OCI-LY7 (cell line): Measurements from ENCODE around the gene CORO2B.

Experiments
- EZH2phosphoT487 ChIP-seq: fragments of 200-600 bp; sonication (generic); IDR thresholded peaks from 2 replicates; pipeline ENCODE4 v1.6.1; 2018; ENCODE audit warnings: low read depth, borderline replicate concordance, mild to moderate bottlenecking, mixed run types, antibody characterized with exemption, low read length, moderate library complexity, mixed read lengths
- TF ChIP-seq, protein P1 (sequence below): fragments of 200-600 bp; sonication (generic); conservative IDR thresholded peaks from 2 replicates; pipeline ENCODE4 v1.5.1; 2014; ENCODE audit warnings: mild to moderate bottlenecking, antibody characterized with exemption, low read length, moderate library complexity, mixed read lengths

DNA sequence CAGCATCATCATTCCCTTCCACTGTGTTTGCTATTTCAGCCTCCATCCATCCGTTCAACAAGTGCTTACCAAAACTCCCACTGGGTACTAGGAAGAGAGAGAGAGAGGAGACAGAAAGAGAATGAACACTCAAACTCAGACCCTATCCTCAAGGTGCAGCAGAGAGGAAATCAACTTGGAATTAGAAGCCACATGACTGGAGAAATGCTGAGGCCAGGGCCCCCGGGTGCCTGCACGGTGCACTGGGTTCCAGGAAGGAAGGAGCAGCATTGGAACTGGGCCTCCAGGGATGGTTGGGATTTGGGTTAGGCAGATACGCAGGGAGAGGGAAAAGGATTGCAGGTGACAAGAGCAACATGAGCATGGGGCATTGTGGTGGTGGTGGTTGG, 30.0 kb downstream of the CORO2B start:
- TF ChIP-seq, protein P1, sequence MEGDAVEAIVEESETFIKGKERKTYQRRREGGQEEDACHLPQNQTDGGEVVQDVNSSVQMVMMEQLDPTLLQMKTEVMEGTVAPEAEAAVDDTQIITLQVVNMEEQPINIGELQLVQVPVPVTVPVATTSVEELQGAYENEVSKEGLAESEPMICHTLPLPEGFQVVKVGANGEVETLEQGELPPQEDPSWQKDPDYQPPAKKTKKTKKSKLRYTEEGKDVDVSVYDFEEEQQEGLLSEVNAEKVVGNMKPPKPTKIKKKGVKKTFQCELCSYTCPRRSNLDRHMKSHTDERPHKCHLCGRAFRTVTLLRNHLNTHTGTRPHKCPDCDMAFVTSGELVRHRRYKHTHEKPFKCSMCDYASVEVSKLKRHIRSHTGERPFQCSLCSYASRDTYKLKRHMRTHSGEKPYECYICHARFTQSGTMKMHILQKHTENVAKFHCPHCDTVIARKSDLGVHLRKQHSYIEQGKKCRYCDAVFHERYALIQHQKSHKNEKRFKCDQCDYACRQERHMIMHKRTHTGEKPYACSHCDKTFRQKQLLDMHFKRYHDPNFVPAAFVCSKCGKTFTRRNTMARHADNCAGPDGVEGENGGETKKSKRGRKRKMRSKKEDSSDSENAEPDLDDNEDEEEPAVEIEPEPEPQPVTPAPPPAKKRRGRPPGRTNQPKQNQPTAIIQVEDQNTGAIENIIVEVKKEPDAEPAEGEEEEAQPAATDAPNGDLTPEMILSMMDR = no peak
- no peak for TF ChIP-seq EZH2phosphoT487
